Subcutaneous abdominal adipose tissue (tissue), 5 donors: ENCODE measurements around the gene VPS8.

Experiments
- H3K27ac ChIP-seq: one replicate; pipeline ENCODE4 v1.7.0; 2013; ENCODE audit warnings: low read depth, mild to moderate bottlenecking, inconsistent platforms, low read length, moderate library complexity
- H3K27me3 ChIP-seq, 5 donors: one replicate each; pipeline ENCODE4 v1.7.0; 2013; ENCODE audit warnings: low read length in 5 of 5, inconsistent platforms in 1 of 5; ENCODE audit not compliant: control insufficient read depth in 5 of 5, insufficient read depth in 4 of 5
- H3K36me3 ChIP-seq, 5 donors: one replicate each; pipeline ENCODE4 v1.7.0; 2013; ENCODE audit warnings: low read length in 5 of 5; ENCODE audit not compliant: control insufficient read depth in 5 of 5, insufficient read depth in 5 of 5
- H3K4me1 ChIP-seq, 5 donors: one replicate each; pipeline ENCODE4 v1.7.0; 2013; ENCODE audit warnings: low read length in 5 of 5, mild to moderate bottlenecking in 3 of 5, moderate library complexity in 1 of 5; ENCODE audit not compliant: control insufficient read depth in 5 of 5, insufficient read depth in 5 of 5
- H3K4me3 ChIP-seq, 5 donors: one replicate each; pipeline ENCODE4 v1.7.0; 2013; ENCODE audit warnings: low read length in 5 of 5, low read depth in 1 of 5
- H3K9ac ChIP-seq, 5 donors: one replicate each; pipeline ENCODE4 v1.7.0; 2013; ENCODE audit warnings: low read length in 5 of 5, mild to moderate bottlenecking in 4 of 5, moderate library complexity in 3 of 5
- H3K9me3 ChIP-seq, 5 donors: one replicate each; pipeline ENCODE4 v1.7.0; 2013; ENCODE audit warnings: low read length in 5 of 5; ENCODE audit not compliant: control insufficient read depth in 5 of 5
- donor health status: healthy.
- donor health status: healthy.
- donor health status: healthy.
- donor health status: healthy.
- donor health status: healthy.

Gene VPS8

GRCh38 chr3:184822081-184822480, 10.1 kb downstream of the VPS8 start:
- H3K9ac ChIP-seq: no peak overlapping the region
- H3K4me3 ChIP-seq: no peak overlapping the region
- H3K9me3 ChIP-seq: no peaks in the 10 kb centered on the region
- H3K4me1 ChIP-seq: peaks cover 0 to 3% (median 0%) of the 10 kb centered on the region in 5 donors
- no peaks in the 10 kb centered on the region for H3K27me3 ChIP-seq
- H3K27ac ChIP-seq: no peak overlapping the region
- peaks cover 5 to 12% (median 9%) of the 10 kb centered on the region in 5 donors for H3K36me3 ChIP-seq

- Histone ChIP-seq H3K9ac (no peak overlapping the region), H3K27me3 (no peaks in the 10 kb centered on the region), H3K4me3 (no peak overlapping the region), H3K27ac (no peak overlapping the region), H3K36me3 (peaks cover 5 to 15% (median 14%) of the 10 kb centered on the region in 5 donors), H3K9me3 (no peaks in the 10 kb centered on the region), H3K4me1 (peaks cover 0 to 3% (median 0%) of the 10 kb centered on the region in 5 donors)
These were observed 10.7 kb downstream of the VPS8 start for GRCh38 chr3:184822654-184823053.

- no peak overlapping the region for H3K27ac ChIP-seq
- no peaks in the 10 kb centered on the region for H3K9me3 ChIP-seq
- peaks cover 0 to 3% (median 0%) of the 10 kb centered on the region in 5 donors for H3K4me1 ChIP-seq
- H3K4me3 ChIP-seq: no peak overlapping the region
- H3K36me3 ChIP-seq: peaks cover 8 to 26% (median 16%) of the 10 kb centered on the region in 5 donors
- H3K27me3 ChIP-seq: no peaks in the 10 kb centered on the region
- no peak overlapping the region for H3K9ac ChIP-seq
These were observed 12.0 kb downstream of the VPS8 start for GRCh38 chr3:184823990-184824389.

DNA sequence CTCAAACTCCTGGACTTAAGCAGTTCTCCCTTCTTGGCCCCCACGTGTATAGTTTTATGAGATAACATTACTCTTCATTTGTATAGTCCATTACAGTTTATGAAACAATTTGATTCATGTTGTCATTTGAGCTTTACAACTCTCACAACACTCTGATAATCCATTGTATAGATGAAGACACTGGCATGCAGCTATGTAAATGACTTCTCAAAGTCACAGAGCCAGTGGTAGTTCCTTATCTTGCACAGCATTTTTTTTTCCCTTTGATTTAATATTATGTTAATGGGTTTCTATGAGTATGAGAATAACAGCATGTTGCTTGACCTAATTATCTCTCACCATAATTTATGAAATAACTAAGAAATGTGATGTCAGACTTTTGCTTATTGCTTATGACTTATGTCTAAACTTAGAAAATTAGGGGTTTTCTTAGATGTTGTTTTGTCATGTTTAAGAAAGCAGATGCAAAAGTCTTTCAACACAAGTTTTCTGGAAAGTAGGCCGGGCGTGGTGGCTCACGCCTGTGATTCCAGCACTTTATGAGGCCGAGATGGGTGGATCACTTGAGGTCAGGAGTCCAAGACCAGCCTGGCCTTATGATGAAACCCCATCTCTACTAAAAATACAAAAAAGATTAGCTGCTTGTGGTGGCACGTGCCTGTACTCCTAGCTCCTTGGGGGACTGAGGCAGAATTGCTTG, 13.3 kb downstream of the VPS8 start:
- no peak overlapping the region for H3K9ac ChIP-seq

GRCh38 chr3:184827572-184827971, 15.6 kb downstream of the VPS8 start:
- Histone ChIP-seq H3K27me3 (no peaks in the 10 kb centered on the region), H3K27ac (no peak overlapping the region)

More for the DNA sequence above, 13.3 kb downstream of the VPS8 start:
- no peaks in the 10 kb centered on the region for H3K9me3 ChIP-seq
- no peaks in the 10 kb centered on the region for H3K27me3 ChIP-seq
- peaks cover 0 to 3% (median 0%) of the 10 kb centered on the region in 5 donors for H3K4me1 ChIP-seq
- no peak overlapping the region for H3K27ac ChIP-seq
- no peak overlapping the region for H3K4me3 ChIP-seq
- H3K36me3 ChIP-seq: peaks cover 8 to 26% (median 17%) of the 10 kb centered on the region in 5 donors

GRCh38 chr3:184832044-184832443, 20.1 kb downstream of the VPS8 start:
- H3K9ac ChIP-seq: no peak overlapping the region
- no peaks in the 10 kb centered on the region for H3K27me3 ChIP-seq
- no peaks in the 10 kb centered on the region for H3K4me1 ChIP-seq
- H3K27ac ChIP-seq: no peak overlapping the region
- no peaks in the 10 kb centered on the region for H3K9me3 ChIP-seq
- no peak overlapping the region for H3K4me3 ChIP-seq
- H3K36me3 ChIP-seq: peaks cover 35 to 69% (median 53%) of the 10 kb centered on the region in 5 donors

More at GRCh38 chr3:184827572-184827971, 15.6 kb downstream of the VPS8 start:
- H3K36me3 ChIP-seq: peaks cover 15 to 42% (median 31%) of the 10 kb centered on the region in 5 donors
- no peaks in the 10 kb centered on the region for H3K9me3 ChIP-seq
- peaks cover 0 to 2% (median 0%) of the 10 kb centered on the region in 5 donors for H3K4me1 ChIP-seq
- H3K9ac ChIP-seq: no peak overlapping the region
- no peak overlapping the region for H3K4me3 ChIP-seq

- no peak overlapping the region for H3K27ac ChIP-seq
- peaks cover 37 to 69% (median 52%) of the 10 kb centered on the region in 5 donors for H3K36me3 ChIP-seq
- H3K4me3 ChIP-seq: no peak overlapping the region
- no peak overlapping the region for H3K9ac ChIP-seq
- H3K27me3 ChIP-seq: no peaks in the 10 kb centered on the region
- H3K9me3 ChIP-seq: no peaks in the 10 kb centered on the region
- no peaks in the 10 kb centered on the region for H3K4me1 ChIP-seq
These were observed 20.9 kb downstream of the VPS8 start for GRCh38 chr3:184832903-184833302.

DNA sequence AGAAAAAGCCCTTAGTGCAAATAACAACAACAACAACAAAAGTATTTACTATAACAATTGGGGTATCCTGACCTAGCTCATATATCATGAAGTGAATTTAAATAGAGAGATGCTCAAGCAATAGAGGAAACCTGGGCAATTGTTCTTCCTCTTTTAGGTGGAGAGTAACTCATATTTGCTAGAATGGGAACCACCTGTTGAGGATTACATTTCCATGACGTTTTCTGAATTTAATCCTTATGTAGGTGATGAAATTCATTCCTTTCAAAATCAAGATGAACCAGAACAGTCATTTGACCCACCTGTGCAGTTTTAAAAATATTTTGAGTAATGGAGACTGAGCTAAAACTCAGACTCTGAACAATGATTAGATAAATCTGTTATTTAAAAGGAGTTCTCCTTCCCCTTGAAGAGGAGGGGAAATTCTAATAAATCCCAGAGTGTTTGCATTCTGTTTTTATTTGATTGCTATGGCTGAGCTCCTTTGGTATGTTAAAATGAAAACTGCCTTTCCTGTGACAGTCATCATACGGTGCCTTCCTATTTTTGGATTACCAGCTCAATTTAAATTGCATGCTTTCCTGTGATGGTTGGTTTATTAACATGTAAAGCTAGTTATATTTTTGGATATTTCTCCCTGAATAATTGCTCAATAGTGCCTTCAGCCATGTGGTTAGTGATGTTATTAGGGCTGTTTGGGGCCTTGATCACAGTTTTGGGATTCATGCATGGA, 24.3 kb downstream of the VPS8 start:
- Histone ChIP-seq H3K4me3 (no peak overlapping the region), H3K4me1 (no peaks in the 10 kb centered on the region), H3K9ac (no peak overlapping the region), H3K9me3 (no peaks in the 10 kb centered on the region), H3K27me3 (no peaks in the 10 kb centered on the region), H3K36me3 (peaks cover 30 to 63% (median 50%) of the 10 kb centered on the region in 5 donors), H3K27ac (no peak overlapping the region)

DNA sequence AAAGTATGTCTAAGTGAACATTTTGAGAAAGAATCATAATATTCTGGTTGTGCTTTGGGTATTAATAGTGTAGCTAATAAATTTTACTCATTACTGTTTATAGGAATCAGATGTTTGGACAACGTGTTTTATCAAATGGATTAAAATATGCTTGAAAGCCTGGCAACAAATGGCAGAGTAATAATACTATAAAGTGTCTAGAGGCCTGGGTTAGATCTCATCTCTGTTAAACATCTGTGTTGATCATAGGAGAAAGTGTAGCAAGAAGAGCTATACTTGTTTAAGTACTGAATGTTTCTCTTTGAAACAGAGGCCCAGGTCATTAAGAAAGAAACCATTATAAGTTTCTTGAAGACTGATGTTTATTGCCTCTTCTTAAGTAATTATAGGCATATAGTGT, 30.5 kb downstream of the VPS8 start:
- Histone ChIP-seq H3K27me3 (no peaks in the 10 kb centered on the region), H3K4me1 (no peaks in the 10 kb centered on the region), H3K27ac (no peak overlapping the region), H3K9ac (no peak overlapping the region), H3K36me3 (peaks cover 5 to 21% (median 11%) of the 10 kb centered on the region in 5 donors), H3K9me3 (no peaks in the 10 kb centered on the region), H3K4me3 (no peak overlapping the region)

GRCh38 chr3:184845819-184846218, 33.9 kb downstream of the VPS8 start:
- Histone ChIP-seq H3K9ac (no peak overlapping the region), H3K27me3 (no peaks in the 10 kb centered on the region), H3K27ac (no peak overlapping the region), H3K36me3 (peaks cover 5 to 24% (median 10%) of the 10 kb centered on the region in 5 donors), H3K4me3 (no peak overlapping the region), H3K4me1 (no peaks in the 10 kb centered on the region), H3K9me3 (no peaks in the 10 kb centered on the region)
